CD4-positive, alpha-beta memory T cell (primary cell): ENCODE measurements around the gene RNF130. TPM values are rescaled to one million over a fixed set of nuclear protein-coding genes. Genes with fewer than 3 reads are reported as not detected.

Experiments used
- CTCF ChIA-PET: fragments of 350-600 bp; sonication (Branson Sonifier 250); formaldehyde crosslinking; loops from one replicate; lab custom pipeline; 2021; ENCODE audit warnings: inconsistent platforms; ENCODE audit not compliant: partially characterized antibody; lab: Charles Lee
- POLR2A ChIA-PET: fragments of 350-600 bp; sonication (Branson Sonifier 250); formaldehyde crosslinking; loops from one replicate; lab custom pipeline; 2021; ENCODE audit not compliant: partially characterized antibody; lab: Charles Lee
- DNase-seq, 5 donors: peaks; one replicate each; pipeline versions ENCODE4 v3.0.0 to v3.0.0-alpha.2; 2020 to 2022; ENCODE audit warnings: mixed read lengths in 1 of 5
- H3K27ac ChIP-seq: one replicate; pipeline ENCODE4 v1.7.0; 2013; ENCODE audit warnings: low read depth, low read length
- H3K27me3 ChIP-seq: 2 replicates; pipeline ENCODE4 v1.7.0; 2013; ENCODE audit warnings: mild to moderate bottlenecking, low read length, moderate library complexity; ENCODE audit not compliant: insufficient read depth
- H3K36me3 ChIP-seq: 2 replicates; pipeline ENCODE4 v1.7.0; 2013; ENCODE audit warnings: mild to moderate bottlenecking, low read length, moderate library complexity; ENCODE audit not compliant: insufficient read depth
- H3K4me1 ChIP-seq: 2 replicates; pipeline ENCODE4 v1.7.0; 2013; ENCODE audit warnings: mild to moderate bottlenecking, low read length, moderate library complexity; ENCODE audit not compliant: insufficient read depth
- H3K4me3 ChIP-seq, 2 donors: one replicate each; pipeline ENCODE4 v1.7.0; 2013; ENCODE audit warnings: low read length in 2 of 2, mild to moderate bottlenecking in 1 of 2
- H3K9me3 ChIP-seq, 2 donors: one replicate each; pipeline ENCODE4 v1.7.0; 2013; ENCODE audit warnings: low read length in 2 of 2, control low read depth in 1 of 2; ENCODE audit not compliant: control insufficient read depth in 1 of 2
- H3K27ac Mint-ChIP-seq, 7 donors: one replicate each; pipeline ENCODE4 v1.8.0; 2020 to 2021; ENCODE audit warnings: mixed read lengths in 7 of 7, mild to moderate bottlenecking in 6 of 7, inconsistent platforms in 3 of 7, moderate library complexity in 3 of 7
- H3K27me3 Mint-ChIP-seq, 2 donors: one replicate each; pipeline ENCODE4 v1.8.0; 2020 to 2021; ENCODE audit warnings: mixed read lengths in 2 of 2
- H3K36me3 Mint-ChIP-seq, 2 donors: one replicate each; pipeline ENCODE4 v1.8.0; 2020 to 2021; ENCODE audit warnings: mixed read lengths in 2 of 2, inconsistent platforms in 1 of 2, mild to moderate bottlenecking in 1 of 2
- H3K4me1 Mint-ChIP-seq, 4 donors: one replicate each; pipeline ENCODE4 v1.8.0; 2020 to 2021; ENCODE audit warnings: mixed read lengths in 4 of 4, mild to moderate bottlenecking in 1 of 4
- H3K4me3 Mint-ChIP-seq, 8 donors: one replicate each; pipeline ENCODE4 v1.8.0; 2020 to 2021; ENCODE audit warnings: mixed read lengths in 8 of 8, mild to moderate bottlenecking in 7 of 8, moderate library complexity in 6 of 8, inconsistent platforms in 3 of 8
- H3K9me3 Mint-ChIP-seq, 8 donors: one replicate each; pipeline ENCODE4 v1.8.0; 2020 to 2021; ENCODE audit warnings: mixed read lengths in 8 of 8, mild to moderate bottlenecking in 5 of 8, inconsistent platforms in 3 of 8, moderate library complexity in 1 of 8
- intact Hi-C: fragments of 100-400 bp; cut with micrococcal nuclease; formaldehyde crosslinking; loops from one replicate; pipeline ENCODE4 v1.15.1; 2023
- polyA plus RNA-seq, 2 donors: library from polyadenylated mRNA; unstranded; fragments of 300-500 nt; fragmentation: Illumina TruSeq; gene quantifications; one replicate each; pipeline ENCODE4 v1.2.3, GENCODE V29; 2021
- total RNA-seq, 2 experiments: library from RNA; stranded (reverse); gene quantifications; one replicate each; pipeline ENCODE4 v1.2.3, GENCODE V29; 2021

RNF130 gene
- total and polyA plus RNA-seq, 4 experiments from 2014 or later: 16.8 to 21.2 (median 18.0) TPM

DNA sequence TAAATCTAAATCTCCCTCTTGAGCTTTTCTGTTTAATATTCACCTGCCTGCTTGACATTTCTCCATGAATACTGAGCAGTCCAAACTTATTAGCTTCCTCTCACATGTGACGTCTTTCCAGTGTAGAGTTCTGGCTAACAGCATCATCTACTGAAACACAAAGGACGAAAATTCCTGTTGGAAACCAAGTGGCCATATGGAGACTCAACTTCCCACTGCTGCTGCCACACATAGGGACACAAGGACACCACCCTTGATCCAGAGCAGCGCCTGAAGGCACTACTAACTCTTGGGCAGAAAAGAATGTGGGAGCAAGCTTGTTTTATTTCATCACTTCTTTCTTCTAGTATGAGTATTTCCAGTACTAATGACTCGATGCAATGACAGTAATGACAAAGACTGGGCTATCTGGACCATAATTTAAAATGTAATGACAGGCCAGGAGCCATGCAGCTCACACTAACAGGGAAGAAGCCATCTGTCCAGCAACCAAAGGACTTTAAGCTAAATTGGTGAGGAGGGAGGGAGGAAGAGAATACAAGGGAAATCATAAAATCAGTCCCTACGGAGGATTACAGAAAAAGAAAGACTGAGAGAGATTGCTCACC lies 19.2 kb downstream of the RNF130 start:
- intact Hi-C loops: no loop called here
- Mint-ChIP-seq H3K27ac (peak overlapping the region in 1 of 7 donors; percentile 42), H3K36me3 (no peaks in the 10 kb centered on the region), H3K4me1 (peaks cover 0 to 14% (median 3%) of the 10 kb centered on the region in 4 donors), H3K4me3 (no peak overlapping the region), H3K9me3 (peaks cover 0 to 1% (median 0%) of the 10 kb centered on the region in 8 donors), H3K27me3 (no peaks in the 10 kb centered on the region)
- ChIA-PET POLR2A (no interaction called here), CTCF (no interaction called here)
- Histone ChIP-seq H3K27ac (no peak overlapping the region), H3K4me3 (no peak overlapping the region), H3K27me3 (no peaks in the 10 kb centered on the region), H3K4me1 (no peaks in the 10 kb centered on the region), H3K9me3 (no peaks in the 10 kb centered on the region), H3K36me3 (no peaks in the 10 kb centered on the region)
- no peak for DNase-seq

DNA sequence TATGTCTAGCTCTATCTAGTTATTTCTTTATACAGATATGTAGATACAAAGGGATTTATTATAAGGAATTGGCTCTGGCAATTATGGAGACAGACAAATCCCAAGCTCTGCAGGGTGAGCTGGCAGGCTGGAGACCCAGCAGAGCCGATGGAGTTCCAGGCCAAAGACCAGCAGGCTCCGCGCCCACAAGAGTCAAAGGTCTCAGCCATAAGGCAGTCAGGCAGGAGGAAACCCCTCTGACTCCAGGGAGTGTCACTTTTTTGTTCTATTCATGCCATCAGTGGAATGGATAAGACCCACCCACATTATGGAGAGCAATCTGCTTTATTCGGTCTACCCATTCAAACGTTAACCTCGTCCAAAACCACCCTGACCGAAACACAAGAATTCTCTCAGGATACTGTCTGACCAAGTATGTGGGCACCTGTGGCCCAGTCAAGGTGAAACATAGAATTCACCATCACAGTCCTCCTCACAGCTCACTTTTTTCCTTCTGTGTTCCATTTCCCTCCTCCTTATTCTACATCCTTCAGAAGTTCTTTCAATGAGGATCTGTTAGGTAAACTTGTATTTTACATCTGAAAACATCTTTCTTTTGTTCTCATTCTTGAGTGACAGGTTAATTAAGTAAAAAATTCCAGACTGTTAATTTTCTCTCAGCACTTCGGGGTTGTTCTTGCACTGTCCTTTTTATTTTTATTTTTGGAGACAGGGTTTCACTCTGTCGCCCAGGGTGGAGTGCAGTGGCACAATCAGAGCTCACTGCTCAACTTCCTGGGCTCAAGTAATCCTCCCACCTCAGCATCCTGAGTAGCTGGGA lies 21.2 kb downstream of the RNF130 start:
- no peak for DNase-seq
- Mint-ChIP-seq H3K27ac (peak overlapping the region in 1 of 7 donors; percentile 10), H3K4me1 (peaks cover 0 to 14% (median 3%) of the 10 kb centered on the region in 4 donors), H3K27me3 (no peaks in the 10 kb centered on the region), H3K4me3 (no peak overlapping the region), H3K36me3 (no peaks in the 10 kb centered on the region), H3K9me3 (peaks cover 0 to 1% (median 0%) of the 10 kb centered on the region in 8 donors)
- no peaks in the 10 kb centered on the region for H3K27me3 ChIP-seq
- CTCF ChIA-PET: no interaction called here
- no peak overlapping the region for H3K27ac ChIP-seq
- no peaks in the 10 kb centered on the region for H3K9me3 ChIP-seq
- no peak overlapping the region for H3K4me3 ChIP-seq
- no peaks in the 10 kb centered on the region for H3K4me1 ChIP-seq
- intact Hi-C loops: no loop called here
- POLR2A ChIA-PET: no interaction called here
- H3K36me3 ChIP-seq: no peaks in the 10 kb centered on the region

DNA sequence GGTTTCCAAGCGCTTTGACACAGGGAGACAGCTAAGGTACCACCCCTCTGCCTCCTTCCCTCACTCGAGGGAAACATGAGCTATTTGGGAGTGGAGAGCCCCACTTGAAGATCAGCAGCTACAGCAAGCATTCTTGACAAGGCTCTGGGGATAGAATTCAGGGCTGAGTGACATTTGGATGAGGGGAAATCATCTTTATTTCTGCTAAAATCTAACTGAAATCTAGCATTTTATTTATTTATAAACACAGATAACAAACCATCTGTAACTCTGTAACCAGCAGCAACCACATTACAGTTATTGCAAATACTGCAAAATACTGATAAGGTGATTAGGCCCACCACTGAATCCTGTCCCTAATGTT lies 22.4 kb downstream of the RNF130 start:
- Mint-ChIP-seq H3K4me1 (peaks cover 0 to 10% (median 3%) of the 10 kb centered on the region in 4 donors), H3K36me3 (no peaks in the 10 kb centered on the region), H3K4me3 (no peak overlapping the region), H3K27ac (no peak overlapping the region), H3K27me3 (no peaks in the 10 kb centered on the region), H3K9me3 (peaks cover 0 to 1% (median 0%) of the 10 kb centered on the region in 8 donors)
- Histone ChIP-seq H3K9me3 (no peaks in the 10 kb centered on the region), H3K36me3 (no peaks in the 10 kb centered on the region), H3K27me3 (no peaks in the 10 kb centered on the region), H3K4me3 (no peak overlapping the region), H3K27ac (no peak overlapping the region), H3K4me1 (no peaks in the 10 kb centered on the region)
- ChIA-PET POLR2A (no interaction called here), CTCF (interaction anchor here (0.6 to 0.9 kb wide), 2 partner anchors 29 to 42 kb away, joined by 3 read pairs; no protein-coding TSS in a partner anchor)
- no peak for DNase-seq
- intact Hi-C loops: no loop called here

DNA sequence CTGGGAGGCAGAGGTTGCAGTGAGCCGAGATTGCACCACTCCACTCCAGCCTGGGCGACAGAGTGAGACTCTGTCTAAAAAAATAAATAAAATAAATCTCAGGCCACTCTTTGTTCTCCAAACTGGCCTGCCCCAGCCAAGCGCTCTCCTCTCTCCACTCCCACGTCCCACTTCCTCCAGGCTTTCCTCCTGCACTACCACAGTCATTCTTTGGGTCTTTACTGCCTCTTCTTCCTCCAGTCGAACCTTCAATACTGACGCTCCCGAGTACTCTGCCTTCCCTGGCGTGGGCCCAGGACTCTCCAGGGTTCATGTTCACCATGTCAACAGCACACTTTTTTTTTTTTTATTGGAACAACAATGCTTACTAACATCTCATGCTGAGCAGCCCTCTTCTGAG lies 23.9 kb downstream of the RNF130 start:
- ChIA-PET POLR2A (no interaction called here), CTCF (no interaction called here)
- peaks cover 0 to 11% (median 4%) of the 10 kb centered on the region in 4 donors for H3K4me1 Mint-ChIP-seq
- intact Hi-C loops: no loop called here
- H3K9me3 ChIP-seq: no peaks in the 10 kb centered on the region
- no peak for DNase-seq
- H3K4me3 ChIP-seq: no peak overlapping the region
- H3K9me3 Mint-ChIP-seq: peaks cover 0 to 1% (median 0%) of the 10 kb centered on the region in 8 donors
- no peaks in the 10 kb centered on the region for H3K36me3 Mint-ChIP-seq
- H3K4me3 Mint-ChIP-seq: no peak overlapping the region
- H3K27ac Mint-ChIP-seq: peak overlapping the region in 1 of 7 donors; percentile 32
- no peaks in the 10 kb centered on the region for H3K27me3 ChIP-seq
- no peaks in the 10 kb centered on the region for H3K4me1 ChIP-seq
- H3K27ac ChIP-seq: no peak overlapping the region
- no peaks in the 10 kb centered on the region for H3K36me3 ChIP-seq
- H3K27me3 Mint-ChIP-seq: no peaks in the 10 kb centered on the region

DNA sequence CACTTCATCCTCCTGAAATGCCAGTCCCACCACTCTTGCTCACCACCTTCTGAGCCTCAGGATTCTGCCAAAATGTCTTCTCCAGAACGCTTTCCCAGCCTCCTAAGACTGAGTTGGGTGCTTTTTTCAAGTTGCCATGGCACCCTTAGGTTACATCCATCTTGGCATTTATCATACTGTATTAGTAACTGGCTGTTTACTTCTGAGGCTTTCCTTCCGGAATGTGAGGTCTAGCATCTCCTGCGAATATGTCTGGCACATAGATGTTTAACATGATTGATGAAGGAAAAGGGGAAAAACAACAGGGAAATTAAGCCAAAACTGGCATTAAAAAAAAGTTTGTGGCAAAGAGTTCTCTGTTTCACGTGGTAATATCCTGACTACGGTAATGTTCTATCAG lies 24.9 kb downstream of the RNF130 start:
- Histone ChIP-seq H3K27me3 (no peaks in the 10 kb centered on the region), H3K9me3 (no peaks in the 10 kb centered on the region), H3K36me3 (no peaks in the 10 kb centered on the region), H3K27ac (no peak overlapping the region), H3K4me1 (no peaks in the 10 kb centered on the region), H3K4me3 (no peak overlapping the region)
- ChIA-PET CTCF (no interaction called here), POLR2A (no interaction called here)
- intact Hi-C loops: no loop called here
- DNase-seq: no peak
- Mint-ChIP-seq H3K27ac (no peak overlapping the region), H3K27me3 (no peaks in the 10 kb centered on the region), H3K4me3 (no peak overlapping the region), H3K36me3 (no peaks in the 10 kb centered on the region), H3K9me3 (peaks cover 0 to 1% (median 0%) of the 10 kb centered on the region in 8 donors), H3K4me1 (peaks cover 0 to 9% (median 2%) of the 10 kb centered on the region in 4 donors)

DNA sequence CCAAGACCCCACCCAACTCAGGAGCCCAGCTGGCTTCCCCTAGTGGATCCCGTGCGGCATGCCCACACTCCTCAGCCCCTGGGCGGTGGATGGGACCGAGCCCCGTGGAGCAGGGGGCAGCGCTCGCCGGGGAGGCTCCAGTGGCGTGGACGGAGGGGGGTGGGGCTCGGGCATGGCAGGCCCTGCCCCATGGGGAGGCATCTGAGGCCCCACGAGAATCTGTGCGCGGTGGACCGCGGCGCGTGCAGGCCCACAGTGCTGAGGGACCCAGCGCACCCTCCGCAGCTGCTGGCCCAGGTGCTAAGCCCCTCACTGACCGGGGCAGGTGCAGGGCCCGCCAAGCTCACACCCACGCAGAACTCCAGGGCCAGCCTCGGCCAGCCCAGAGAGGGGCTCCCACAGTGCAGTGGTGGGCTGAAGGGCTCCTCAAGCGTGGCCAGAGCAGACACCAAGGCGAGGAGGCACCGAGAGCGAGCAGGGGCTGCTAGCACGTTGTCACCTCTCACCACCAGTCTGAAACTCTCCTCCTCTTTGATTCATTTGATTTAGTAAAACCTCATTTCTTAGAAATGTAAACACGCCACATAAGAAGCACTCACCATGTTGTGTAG lies 25.6 kb downstream of the RNF130 start:
- H3K4me1 ChIP-seq: no peaks in the 10 kb centered on the region
- H3K4me1 Mint-ChIP-seq: peaks cover 0 to 9% (median 2%) of the 10 kb centered on the region in 4 donors

DNA sequence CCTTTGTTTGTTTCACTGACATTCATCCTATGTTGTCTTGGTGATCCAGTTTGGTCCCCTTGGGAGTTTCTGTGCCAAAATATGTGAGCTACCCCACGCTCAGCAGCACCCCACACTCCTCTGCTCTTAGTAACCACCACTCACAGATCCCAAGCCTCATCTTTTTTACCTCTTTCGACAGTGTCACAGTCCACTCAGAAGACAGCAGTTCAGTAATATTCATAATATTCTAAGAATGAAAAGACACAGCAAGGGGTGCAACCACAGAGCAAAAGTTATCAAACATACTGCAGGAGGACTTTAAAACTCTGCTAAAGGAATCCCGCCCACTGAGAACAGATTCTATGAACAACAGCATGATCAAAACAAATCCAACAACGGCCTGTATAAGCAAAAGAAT lies 28.2 kb downstream of the RNF130 start:
- H3K9me3 Mint-ChIP-seq: peaks cover 0 to 1% (median 0%) of the 10 kb centered on the region in 8 donors
- Histone ChIP-seq H3K27ac (no peak overlapping the region), H3K36me3 (no peaks in the 10 kb centered on the region), H3K9me3 (no peaks in the 10 kb centered on the region), H3K27me3 (no peaks in the 10 kb centered on the region), H3K4me3 (no peak overlapping the region), H3K4me1 (no peaks in the 10 kb centered on the region)
- no peak overlapping the region for H3K4me3 Mint-ChIP-seq
- peaks cover 6 to 22% of the 10 kb centered on the region in 2 donors for H3K36me3 Mint-ChIP-seq
- ChIA-PET POLR2A (no interaction called here), CTCF (no interaction called here)
- peaks cover 0 to 3% (median under 1%) of the 10 kb centered on the region in 4 donors for H3K4me1 Mint-ChIP-seq
- intact Hi-C loops: no loop called here
- no peak for DNase-seq
- H3K27ac Mint-ChIP-seq: no peak overlapping the region
- no peaks in the 10 kb centered on the region for H3K27me3 Mint-ChIP-seq

More for the DNA sequence above, 25.6 kb downstream of the RNF130 start:
- POLR2A ChIA-PET: no interaction called here
- DNase-seq: no peak
- Histone ChIP-seq H3K27ac (no peak overlapping the region), H3K9me3 (no peaks in the 10 kb centered on the region), H3K27me3 (no peaks in the 10 kb centered on the region), H3K36me3 (no peaks in the 10 kb centered on the region), H3K4me3 (no peak overlapping the region)
- no peaks in the 10 kb centered on the region for H3K27me3 Mint-ChIP-seq
- H3K27ac Mint-ChIP-seq: no peak overlapping the region
- no peaks in the 10 kb centered on the region for H3K36me3 Mint-ChIP-seq
- intact Hi-C loops: no loop called here
- CTCF ChIA-PET: no interaction called here
- peaks cover 0 to 1% (median 0%) of the 10 kb centered on the region in 8 donors for H3K9me3 Mint-ChIP-seq
- H3K4me3 Mint-ChIP-seq: no peak overlapping the region
